Body of pancreas (tissue), 4 donors: Measurements from ENCODE around the gene SLC24A5. TPM values are rescaled to one million over a fixed set of nuclear protein-coding genes. Genes with fewer than 3 reads are reported as not detected.
A peak's percentile ranks its signal among the peaks of the same experiment; 100 is the strongest.

Experiments
- ATAC-seq: fragments of 150-250 bp; one replicate; pipeline ENCODE4 v1.9.1; 2016
- DNase-seq, 4 donors: peaks; one replicate each; pipeline ENCODE4 v3.0.0-alpha.2; 2019
- H3K27ac ChIP-seq, 4 donors: fragments of 200-600 bp; sonication (generic); 1 replicate in 3 of 4; 2 replicates in 1 of 4; pipeline versions ENCODE4 v1.5.1 to v1.6.1; 2016 to 2019; ENCODE audit warnings: mild to moderate bottlenecking in 1 of 4, mixed read lengths in 1 of 4, moderate library complexity in 1 of 4
- H3K27me3 ChIP-seq, 2 donors: fragments of 200-600 bp; sonication (generic); one replicate each; pipeline ENCODE4 v1.6.0; 2016; ENCODE audit warnings: mild to moderate bottlenecking in 1 of 2
- H3K36me3 ChIP-seq, 2 donors: fragments of 200-600 bp; sonication (generic); replicated peaks in 1 of 2; 2 replicates each; pipeline ENCODE4 v1.5.1; 2016; ENCODE audit warnings: low read depth in 2 of 2; ENCODE audit not compliant: insufficient read depth in 1 of 2
- H3K4me1 ChIP-seq: fragments of 200-600 bp; sonication (generic); one replicate; pipeline ENCODE4 v1.6.0; 2016
- H3K4me3 ChIP-seq, 2 donors: fragments of 200-600 bp; sonication (generic); 1 replicate in 1 of 2; 2 replicates in 1 of 2; pipeline ENCODE4 v1.5.1; 2016 to 2019
- H3K9me3 ChIP-seq, 3 donors: fragments of 200-600 bp; sonication (generic); 1 replicate in 2 of 3; 2 replicates in 1 of 3; pipeline ENCODE4 v1.5.1; 2016
- POLR2A ChIP-seq, 3 donors: fragments of 450-650 bp; IDR thresholded peaks; one replicate each; pipeline ENCODE4 v1.6.1; 2016; ENCODE audit warnings: antibody characterized with exemption in 3 of 3, mild to moderate bottlenecking in 2 of 3
- WGBS, 2 donors: methylation state at CpG; one replicate each; pipeline ENCODE4 v1.1.5; 2017; 5-methylcytosine and 5-hydroxymethylcytosine counted together
- intact Hi-C: fragments of 100-400 bp; cut with DNase I; formaldehyde crosslinking; loops from one replicate; pipeline ENCODE4 v1.15.1; 2023
- total RNA-seq, 2 donors: library from RNA; depleted of rRNA; stranded (reverse); fragments of >200 nt; gene quantifications; one replicate each; pipeline ENCODE4 v1.1.0, GENCODE V29; 2016
- TF ChIP-seq, protein P1 (sequence below), 7 experiments: fragments of 450-650 bp in 4 of 7; fragments of 200-600 bp in 3 of 7; sonication (generic) in 3 of 7; IDR thresholded peaks; one replicate each; pipeline ENCODE4 v1.5.1; 2016 to 2019; ENCODE audit warnings: antibody characterized with exemption in 7 of 7

SLC24A5 gene
- total RNA-seq, 2 donors from 2014 or later, result not detected

- no peak overlapping the region for H3K27ac ChIP-seq
- TF ChIP-seq, protein P1, sequence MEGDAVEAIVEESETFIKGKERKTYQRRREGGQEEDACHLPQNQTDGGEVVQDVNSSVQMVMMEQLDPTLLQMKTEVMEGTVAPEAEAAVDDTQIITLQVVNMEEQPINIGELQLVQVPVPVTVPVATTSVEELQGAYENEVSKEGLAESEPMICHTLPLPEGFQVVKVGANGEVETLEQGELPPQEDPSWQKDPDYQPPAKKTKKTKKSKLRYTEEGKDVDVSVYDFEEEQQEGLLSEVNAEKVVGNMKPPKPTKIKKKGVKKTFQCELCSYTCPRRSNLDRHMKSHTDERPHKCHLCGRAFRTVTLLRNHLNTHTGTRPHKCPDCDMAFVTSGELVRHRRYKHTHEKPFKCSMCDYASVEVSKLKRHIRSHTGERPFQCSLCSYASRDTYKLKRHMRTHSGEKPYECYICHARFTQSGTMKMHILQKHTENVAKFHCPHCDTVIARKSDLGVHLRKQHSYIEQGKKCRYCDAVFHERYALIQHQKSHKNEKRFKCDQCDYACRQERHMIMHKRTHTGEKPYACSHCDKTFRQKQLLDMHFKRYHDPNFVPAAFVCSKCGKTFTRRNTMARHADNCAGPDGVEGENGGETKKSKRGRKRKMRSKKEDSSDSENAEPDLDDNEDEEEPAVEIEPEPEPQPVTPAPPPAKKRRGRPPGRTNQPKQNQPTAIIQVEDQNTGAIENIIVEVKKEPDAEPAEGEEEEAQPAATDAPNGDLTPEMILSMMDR (IDR thresholded peaks at IDR 0.05), result no peak
- intact Hi-C loops, result no loop called here
- no peak for ATAC-seq
- no peaks in the 10 kb centered on the region for H3K4me1 ChIP-seq
- no peak for DNase-seq
- no peaks in the 10 kb centered on the region for H3K9me3 ChIP-seq
- H3K4me3 ChIP-seq, result no peak overlapping the region
- H3K27me3 ChIP-seq, result no peaks in the 10 kb centered on the region
- no peaks in the 10 kb centered on the region for H3K36me3 ChIP-seq
- 72 to 79% methylated on average over 1 of the region's 1 CpG for WGBS, 2 donors
Measured at GRCh38 chr15:48077616-48078184, 43.1 kb upstream of the SLC24A5 start.

- 55 to 72% methylated on average over 6 of the region's 6 CpGs for WGBS, 2 donors
- intact Hi-C loops, result no loop called here
Measured at GRCh38 chr15:48084759-48085590, 35.8 kb upstream of the SLC24A5 start.

DNA sequence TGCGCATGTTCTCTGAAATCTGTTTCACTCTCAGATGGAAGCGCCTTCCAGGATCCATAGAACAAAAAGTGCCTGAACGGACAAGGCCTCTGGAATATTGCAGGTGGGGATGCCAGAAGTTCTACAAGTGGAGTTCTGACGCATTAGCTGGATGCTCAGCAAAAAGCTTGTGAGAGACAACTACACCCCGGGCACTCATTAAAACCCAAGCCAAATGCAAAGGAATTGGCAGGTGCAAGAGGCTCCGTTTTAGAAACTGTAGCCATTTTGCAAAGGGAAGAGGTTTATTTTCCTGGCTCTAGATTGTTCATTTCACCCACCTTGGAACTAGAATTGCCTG is 35.2 kb upstream of the SLC24A5 start:
- no peak for TF ChIP-seq POLR2A (IDR thresholded peaks at IDR 0.05)
- TF ChIP-seq, protein P1 (IDR thresholded peaks at IDR 0.05), result no peak
- no peak overlapping the region for H3K4me3 ChIP-seq
- ATAC-seq (no peak), DNase-seq (no peak)
- no peaks in the 10 kb centered on the region for H3K4me1 ChIP-seq
- WGBS, 2 donors, result 82 to 89% methylated on average over 6 of the region's 6 CpGs
- no peaks in the 10 kb centered on the region for H3K9me3 ChIP-seq
- H3K36me3 ChIP-seq, result no peaks in the 10 kb centered on the region
- no peaks in the 10 kb centered on the region for H3K27me3 ChIP-seq
- no peak overlapping the region for H3K27ac ChIP-seq
- intact Hi-C loops, result no loop called here

More at GRCh38 chr15:48084759-48085590, 35.8 kb upstream of the SLC24A5 start:
- no peaks in the 10 kb centered on the region for H3K9me3 ChIP-seq
- ATAC-seq (no peak), DNase-seq (peak in 1 of 4 donors; percentile 6)
- no peaks in the 10 kb centered on the region for H3K27me3 ChIP-seq
- no peaks in the 10 kb centered on the region for H3K36me3 ChIP-seq
- H3K4me3 ChIP-seq, result no peak overlapping the region
- H3K4me1 ChIP-seq, result no peaks in the 10 kb centered on the region
- H3K27ac ChIP-seq, result no peak overlapping the region
- TF ChIP-seq POLR2A (IDR thresholded peaks at IDR 0.05), result no peak
- TF ChIP-seq, protein P1 (IDR thresholded peaks at IDR 0.05), result peak in 2 of 7 experiments; percentile 24 to 29

GRCh38 chr15:48086133-48086532 is 34.7 kb upstream of the SLC24A5 start:
- no peaks in the 10 kb centered on the region for H3K27me3 ChIP-seq
- H3K9me3 ChIP-seq, result no peaks in the 10 kb centered on the region
- H3K36me3 ChIP-seq, result no peaks in the 10 kb centered on the region
- TF ChIP-seq, protein P1 (IDR thresholded peaks at IDR 0.05), result no peak
- no peak for TF ChIP-seq POLR2A (IDR thresholded peaks at IDR 0.05)
- no peak overlapping the region for H3K27ac ChIP-seq
- intact Hi-C loops, result no loop called here
- ATAC-seq (no peak), DNase-seq (no peak)
- H3K4me1 ChIP-seq, result no peaks in the 10 kb centered on the region
- WGBS, 2 donors, result 65 to 69% methylated on average over 5 of the region's 5 CpGs
- no peak overlapping the region for H3K4me3 ChIP-seq
